ENCODE results near the gene SERPINI2. TPM values are rescaled to one million over a fixed set of nuclear protein-coding genes. Genes with fewer than 3 reads are reported as not detected.

The SERPINI2 gene
- polyA plus RNA-seq, 2 donors = 0.20 to 0.71 TPM

DNA sequence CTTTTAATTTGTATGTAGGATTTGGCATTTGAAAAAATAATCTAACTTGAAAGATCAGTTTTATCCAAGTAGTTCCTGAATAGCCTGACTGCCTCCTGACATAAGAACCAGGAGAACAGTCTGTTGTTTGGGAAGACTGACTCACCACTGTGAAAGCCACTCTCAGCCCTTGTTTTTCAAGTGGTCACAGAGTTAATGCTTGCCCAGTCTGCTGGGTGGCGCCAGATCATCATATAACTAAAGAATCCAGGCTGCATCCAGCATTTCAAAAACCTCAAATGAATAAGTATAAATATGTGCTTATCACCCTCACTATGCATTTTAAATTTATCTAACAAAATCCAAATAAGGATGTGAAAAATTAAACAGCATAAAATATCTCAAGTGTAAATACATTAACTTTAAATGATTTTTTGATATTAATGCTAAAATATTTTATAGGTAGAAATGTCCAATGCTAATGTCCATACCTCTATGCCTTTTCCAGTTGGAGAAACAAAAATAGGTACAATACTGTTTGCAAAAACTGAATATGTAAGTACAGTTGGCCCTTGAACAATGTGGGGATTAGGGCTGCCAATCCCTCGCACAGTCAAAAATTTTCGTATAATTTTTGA, 66.9 kb downstream of the SERPINI2 start:
- 53 to 64% methylated on average over 3 of the region's 3 CpGs for WGBS, 2 donors
- Histone ChIP-seq H3K36me3 (ENCODE audit: control insufficient read depth in 2 of 2, insufficient read depth in 2 of 2, low read length in 1 of 2) (no peaks in the 10 kb centered on the region), H3K27me3 (ENCODE audit: control insufficient read depth in 1 of 2, insufficient read depth in 2 of 2, low read length in 2 of 2) (no peaks in the 10 kb centered on the region), H3K9me3 (ENCODE audit: control insufficient read depth in 2 of 2, insufficient read depth in 1 of 2, low read depth in 1 of 2, low read length in 1 of 2) (no peaks in the 10 kb centered on the region), H3K4me3 (ENCODE audit: low read depth in 1 of 2, low read length in 2 of 2) (no peak overlapping the region), H3K4me1 (ENCODE audit: control insufficient read depth in 2 of 2, insufficient read depth in 2 of 2, low read length in 1 of 2) (no peaks in the 10 kb centered on the region), H3K27ac (ENCODE audit: low read depth in 2 of 2, low read length in 1 of 2) (no peak overlapping the region)

DNA sequence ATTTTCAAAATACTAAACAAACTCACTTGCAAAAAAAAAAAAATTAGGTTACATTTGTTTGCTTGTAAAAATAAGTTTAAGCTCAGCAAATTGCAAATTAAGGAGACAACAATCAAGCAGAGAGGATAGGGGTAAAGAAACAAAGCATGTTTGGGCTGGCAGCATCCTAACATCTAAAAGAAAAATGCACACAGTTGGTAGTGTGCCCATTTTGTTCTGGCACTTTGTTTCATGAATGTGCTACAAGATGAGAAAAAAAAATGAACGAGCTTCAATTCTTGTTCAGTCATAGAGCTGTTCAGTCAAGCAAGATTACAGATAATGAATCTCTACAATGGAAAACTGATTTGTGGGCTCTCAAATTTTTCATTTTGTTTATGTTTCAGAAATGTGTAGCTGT, 76.0 kb downstream of the SERPINI2 start:
- Histone ChIP-seq H3K4me1 (ENCODE audit: control insufficient read depth in 2 of 2, insufficient read depth in 2 of 2, low read length in 1 of 2) (no peaks in the 10 kb centered on the region), H3K27me3 (ENCODE audit: control insufficient read depth in 1 of 2, insufficient read depth in 2 of 2, low read length in 2 of 2) (no peaks in the 10 kb centered on the region), H3K4me3 (ENCODE audit: low read depth in 1 of 2, low read length in 2 of 2) (no peak overlapping the region), H3K36me3 (ENCODE audit: control insufficient read depth in 2 of 2, insufficient read depth in 2 of 2, low read length in 1 of 2) (no peaks in the 10 kb centered on the region), H3K27ac (ENCODE audit: low read depth in 2 of 2, low read length in 1 of 2) (no peak overlapping the region), H3K9me3 (ENCODE audit: control insufficient read depth in 2 of 2, insufficient read depth in 1 of 2, low read depth in 1 of 2, low read length in 1 of 2) (no peaks in the 10 kb centered on the region)
- 30 to 40% methylated on average over 1 of the region's 1 CpG for WGBS, 2 donors

DNA sequence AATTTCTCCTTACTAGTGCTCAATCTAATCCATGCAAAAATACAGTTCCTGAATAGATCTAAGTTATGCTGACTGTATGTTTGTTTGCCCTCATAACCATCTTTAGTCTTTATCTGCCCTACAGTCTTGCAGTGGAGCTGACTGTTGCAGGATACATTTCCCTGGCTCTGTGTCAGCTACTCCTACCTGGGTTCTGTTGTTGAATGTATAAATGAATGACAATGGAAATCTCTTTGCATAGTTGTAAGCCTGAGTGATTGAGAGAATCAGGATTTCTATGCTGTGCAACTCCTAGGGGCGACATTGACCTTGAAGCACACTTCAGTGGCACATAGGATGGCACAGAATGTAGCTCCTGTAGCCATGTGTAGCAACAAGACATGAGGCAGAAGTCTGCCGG, 77.8 kb downstream of the SERPINI2 start:
- Histone ChIP-seq H3K4me3 (ENCODE audit: low read depth in 1 of 2, low read length in 2 of 2) (no peak overlapping the region), H3K9me3 (ENCODE audit: control insufficient read depth in 2 of 2, insufficient read depth in 1 of 2, low read depth in 1 of 2, low read length in 1 of 2) (no peaks in the 10 kb centered on the region), H3K36me3 (ENCODE audit: control insufficient read depth in 2 of 2, insufficient read depth in 2 of 2, low read length in 1 of 2) (no peaks in the 10 kb centered on the region), H3K4me1 (ENCODE audit: control insufficient read depth in 2 of 2, insufficient read depth in 2 of 2, low read length in 1 of 2) (no peaks in the 10 kb centered on the region), H3K27ac (ENCODE audit: low read depth in 2 of 2, low read length in 1 of 2) (no peak overlapping the region), H3K27me3 (ENCODE audit: control insufficient read depth in 1 of 2, insufficient read depth in 2 of 2, low read length in 2 of 2) (no peaks in the 10 kb centered on the region)
- WGBS, 2 donors = 83 to 85% methylated on average over 2 of the region's 2 CpGs

DNA sequence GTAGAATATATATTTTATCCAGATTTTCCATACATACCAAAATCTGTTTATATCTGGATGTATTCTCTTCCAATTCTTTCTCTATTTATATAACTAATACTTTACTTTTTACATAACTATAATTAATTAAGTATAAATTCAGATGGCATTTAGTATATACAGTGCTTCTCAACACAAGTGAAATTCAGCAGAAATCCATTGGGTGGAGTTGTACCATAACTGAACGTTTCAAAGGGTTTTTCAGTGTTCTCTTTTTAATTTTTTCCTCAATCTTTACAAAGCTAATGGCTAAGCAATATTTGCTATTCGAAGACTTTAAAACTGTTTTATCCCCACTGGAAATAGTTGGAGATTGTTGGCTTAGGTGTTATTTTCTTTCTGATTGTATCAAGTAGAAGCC, 79.8 kb downstream of the SERPINI2 start:
- Histone ChIP-seq H3K9me3 (ENCODE audit: control insufficient read depth in 2 of 2, insufficient read depth in 1 of 2, low read depth in 1 of 2, low read length in 1 of 2) (no peaks in the 10 kb centered on the region), H3K4me1 (ENCODE audit: control insufficient read depth in 2 of 2, insufficient read depth in 2 of 2, low read length in 1 of 2) (no peaks in the 10 kb centered on the region), H3K4me3 (ENCODE audit: low read depth in 1 of 2, low read length in 2 of 2) (no peak overlapping the region), H3K27me3 (ENCODE audit: control insufficient read depth in 1 of 2, insufficient read depth in 2 of 2, low read length in 2 of 2) (no peaks in the 10 kb centered on the region), H3K27ac (ENCODE audit: low read depth in 2 of 2, low read length in 1 of 2) (no peak overlapping the region), H3K36me3 (ENCODE audit: control insufficient read depth in 2 of 2, insufficient read depth in 2 of 2, low read length in 1 of 2) (no peaks in the 10 kb centered on the region)
- WGBS, 2 donors = 27 to 31% methylated on average over 2 of the region's 2 CpGs

Other genes with a start within 250 kb of the SERPINI2 start
- not detected for gene ZBBX, start 93.7 kb downstream of the SERPINI2 start, polyA plus RNA-seq
- gene WDR49, start 179.9 kb upstream of the SERPINI2 start, polyA plus RNA-seq = under 1 TPM; 0.18 to 0.29 TPM

Measured in esophagus (tissue), 2 donors.